MCF 10A (cell line): ENCODE measurements around the gene CABLES2. TPM values are rescaled to one million over a fixed set of nuclear protein-coding genes. Genes with fewer than 3 reads are reported as not detected.

Source experiments
- Bru-seq: library from RNA; stranded (reverse); fragments of 400-500 nt; gene quantifications from one replicate; lab custom pipeline; 2021; lab: Mats Ljungman, UMichigan
- BruChase-seq, 2 experiments: library from RNA; stranded (reverse); fragments of 400-500 nt; gene quantifications; one replicate each; lab custom pipeline; 2021; lab: Mats Ljungman, UMichigan
- BruUV-seq: library from RNA; stranded (reverse); fragments of 400-500 nt; replicated peaks from 2 replicates; lab custom pipeline; 2021; lab: Mats Ljungman, UMichigan
- CTCF ChIA-PET: fragments of 300-600 bp; sonication (Branson Sonifier 250); formaldehyde crosslinking; extraction: SDS; loops from one replicate; lab custom pipeline; 2021; ENCODE audit warnings: antibody characterized with exemption, inconsistent platforms; lab: Yijun Ruan, JAX
- POLR2A ChIA-PET: fragments of 300-600, 350-650 bp; sonication (Branson Sonifier 250); formaldehyde crosslinking; extraction: SDS; loops from one replicate; lab custom pipeline; 2020; ENCODE audit warnings: antibody characterized with exemption, inconsistent platforms; lab: Yijun Ruan, JAX
- DNase-seq: peaks from one replicate; pipeline ENCODE4 v3.0.0-alpha.2; 2018; ENCODE audit not compliant: unreplicated experiment
- H3K27ac Mint-ChIP-seq: one replicate; pipeline ENCODE4 v1.8.0; 2022; ENCODE audit warnings: mild to moderate bottlenecking, low read depth, mixed read lengths; ENCODE audit not compliant: unreplicated experiment
- H3K27me3 Mint-ChIP-seq: one replicate; pipeline ENCODE4 v1.8.0; 2022; ENCODE audit warnings: mixed read lengths; ENCODE audit not compliant: insufficient read depth, unreplicated experiment
- H3K36me3 Mint-ChIP-seq: one replicate; pipeline ENCODE4 v1.8.0; 2022; ENCODE audit warnings: mild to moderate bottlenecking, moderate library complexity, mixed read lengths; ENCODE audit not compliant: insufficient read depth, unreplicated experiment
- H3K4me1 Mint-ChIP-seq: one replicate; pipeline ENCODE4 v1.8.0; 2022; ENCODE audit warnings: mixed read lengths; ENCODE audit not compliant: insufficient read depth, unreplicated experiment
- H3K4me3 Mint-ChIP-seq: one replicate; pipeline ENCODE4 v1.8.0; 2022; ENCODE audit warnings: mild to moderate bottlenecking, moderate library complexity, mixed read lengths; ENCODE audit not compliant: unreplicated experiment
- H3K9me3 Mint-ChIP-seq: one replicate; pipeline ENCODE4 v1.8.0; 2022; ENCODE audit warnings: mixed read lengths; ENCODE audit not compliant: unreplicated experiment
- intact Hi-C: fragments of 100-400 bp; cut with micrococcal nuclease; formaldehyde crosslinking; loops from 2 replicates; pipeline ENCODE4 v1.14.1; 2022
- long read RNA-seq: library from polyadenylated mRNA; stranded (forward); transcript quantifications from one replicate; pipeline ENCODE4 v2.0.0, GENCODE V29; 2022
- total RNA-seq: library from RNA; stranded (reverse); gene quantifications from 2 replicates; pipeline ENCODE4 v1.2.3, GENCODE V29; 2022
- TF ChIP-seq, protein P1 (sequence below): fragments of 200-600 bp; IDR thresholded peaks from one replicate; pipeline ENCODE4 v1.8.0; 2022; ENCODE audit warnings: antibody characterized with exemption, mild to moderate bottlenecking; ENCODE audit not compliant: unreplicated experiment

The CABLES2 gene, protein sequence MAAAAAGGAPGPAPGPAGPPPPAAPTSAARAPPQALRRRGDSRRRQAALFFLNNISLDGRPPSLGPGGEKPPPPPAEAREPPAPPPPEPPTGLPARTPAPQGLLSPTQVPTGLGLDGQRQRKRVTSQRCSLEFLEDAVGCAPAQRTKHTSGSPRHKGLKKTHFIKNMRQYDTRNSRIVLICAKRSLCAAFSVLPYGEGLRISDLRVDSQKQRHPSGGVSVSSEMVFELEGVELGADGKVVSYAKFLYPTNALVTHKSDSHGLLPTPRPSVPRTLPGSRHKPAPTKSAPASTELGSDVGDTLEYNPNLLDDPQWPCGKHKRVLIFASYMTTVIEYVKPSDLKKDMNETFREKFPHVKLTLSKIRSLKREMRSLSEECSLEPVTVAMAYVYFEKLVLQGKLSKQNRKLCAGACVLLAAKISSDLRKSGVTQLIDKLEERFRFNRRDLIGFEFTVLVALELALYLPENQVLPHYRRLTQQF
- total RNA-seq, result 1.5 and 2.8 TPM in 2 replicates
- percentile 35 among the genes with signal in this experiment for Bru-seq, nascent RNA
- percentile 55 among the genes with signal in this experiment for BruChase-seq, experiment 1, labeled RNA remaining after a 6-hour chase
- percentile 44 among the genes with signal in this experiment for BruChase-seq, experiment 2, labeled RNA remaining after a 2-hour chase
- long read RNA-seq, transcript CABLES2-201 (10 exons, 3,785 nt), result major isoform, 5 of 8 reads
- long read RNA-seq, partial matches to known transcripts, result 2 of 8 reads
- long read RNA-seq, other reads (novel, unspliced or antisense), result 1 of 8 reads

DNA sequence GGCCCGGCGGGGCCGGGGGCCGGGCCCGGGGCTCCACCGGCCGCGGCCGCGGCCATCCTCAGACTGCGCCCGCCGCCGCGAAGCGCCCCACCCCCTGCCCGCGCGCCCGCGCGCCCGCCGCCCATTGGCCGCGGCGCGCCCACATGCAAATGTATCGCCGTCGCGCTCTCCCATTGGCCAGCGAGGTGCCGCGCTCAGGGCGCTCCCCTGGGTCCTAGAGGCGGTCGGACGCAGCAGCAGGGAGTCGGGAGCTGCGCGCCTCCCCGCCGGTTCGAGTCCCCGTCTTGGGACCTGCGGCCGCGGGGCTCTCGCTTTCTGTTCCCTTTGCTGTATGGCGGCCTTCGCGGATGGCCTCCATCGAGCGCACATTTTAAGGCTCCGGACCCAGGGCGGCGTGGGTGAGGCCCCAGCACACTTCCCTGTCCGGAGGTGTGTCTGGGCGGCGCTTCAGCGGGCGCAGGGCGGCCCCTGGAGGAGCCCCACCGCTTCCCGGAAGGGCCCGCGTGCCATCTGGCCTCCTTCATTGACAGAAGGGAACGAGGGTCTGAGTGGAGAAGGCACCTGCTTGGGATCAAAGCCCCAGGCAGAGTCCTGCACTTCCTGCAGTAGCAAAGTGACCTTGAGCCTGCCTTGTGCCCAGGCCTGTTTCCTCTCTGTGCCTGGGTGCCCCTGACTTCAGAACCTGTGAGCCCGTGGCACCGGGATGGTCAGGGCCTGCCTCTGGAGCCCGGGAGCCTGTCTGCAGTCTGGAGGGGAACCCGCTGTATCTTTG lies at the start of gene CABLES2:
CABLES2 (minus strand) TSS at position 65 of the 772 bp plus-strand sequence; CDS start at position 56, 9 bp downstream.
- H3K36me3 Mint-ChIP-seq, result no peaks in the 10 kb centered on the region
- peaks cover 17% of the 10 kb centered on the region for H3K4me1 Mint-ChIP-seq
- intact Hi-C loops, result no loop called here
- no TSS peak for BruUV-seq
- H3K27me3 Mint-ChIP-seq, result no peaks in the 10 kb centered on the region
- ChIA-PET CTCF (no interaction called here), POLR2A (interaction anchor here (0.6 to 1.0 kb wide), 5 partner anchors 16 to 235 kb away, joined by 3 to 4 read pairs (median 3); partner anchors contain the start of genes RBBP8NL and SLCO4A1)
- peak; percentile 94 for DNase-seq
- H3K4me3 Mint-ChIP-seq, result peak within 1 kb of the TSS; percentile 71
- no peaks in the 10 kb centered on the region for H3K9me3 Mint-ChIP-seq
- H3K27ac Mint-ChIP-seq, result no peak within 1 kb of the TSS
- TF ChIP-seq, protein P1, sequence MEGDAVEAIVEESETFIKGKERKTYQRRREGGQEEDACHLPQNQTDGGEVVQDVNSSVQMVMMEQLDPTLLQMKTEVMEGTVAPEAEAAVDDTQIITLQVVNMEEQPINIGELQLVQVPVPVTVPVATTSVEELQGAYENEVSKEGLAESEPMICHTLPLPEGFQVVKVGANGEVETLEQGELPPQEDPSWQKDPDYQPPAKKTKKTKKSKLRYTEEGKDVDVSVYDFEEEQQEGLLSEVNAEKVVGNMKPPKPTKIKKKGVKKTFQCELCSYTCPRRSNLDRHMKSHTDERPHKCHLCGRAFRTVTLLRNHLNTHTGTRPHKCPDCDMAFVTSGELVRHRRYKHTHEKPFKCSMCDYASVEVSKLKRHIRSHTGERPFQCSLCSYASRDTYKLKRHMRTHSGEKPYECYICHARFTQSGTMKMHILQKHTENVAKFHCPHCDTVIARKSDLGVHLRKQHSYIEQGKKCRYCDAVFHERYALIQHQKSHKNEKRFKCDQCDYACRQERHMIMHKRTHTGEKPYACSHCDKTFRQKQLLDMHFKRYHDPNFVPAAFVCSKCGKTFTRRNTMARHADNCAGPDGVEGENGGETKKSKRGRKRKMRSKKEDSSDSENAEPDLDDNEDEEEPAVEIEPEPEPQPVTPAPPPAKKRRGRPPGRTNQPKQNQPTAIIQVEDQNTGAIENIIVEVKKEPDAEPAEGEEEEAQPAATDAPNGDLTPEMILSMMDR, result peak; percentile 6

DNA sequence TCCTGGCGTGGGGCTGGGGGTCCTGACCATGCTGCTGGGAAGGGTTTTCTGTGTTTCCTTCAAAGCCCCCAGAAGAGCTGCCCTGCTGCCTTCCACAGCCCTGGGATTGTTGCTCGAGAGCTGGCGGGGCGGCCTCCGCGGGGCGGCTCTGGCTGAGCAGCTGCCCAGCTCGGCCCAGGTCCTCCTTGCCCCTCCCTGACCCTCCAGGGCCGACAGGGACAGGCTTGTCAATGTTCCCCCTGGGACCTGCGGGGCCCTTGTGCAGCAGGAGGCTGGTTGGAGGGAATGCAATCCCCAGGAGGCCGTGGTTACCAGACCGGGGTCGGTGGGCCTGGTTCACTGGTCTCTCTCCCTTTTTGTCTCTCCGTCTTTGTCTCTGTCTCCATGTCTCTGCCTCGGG lies 48.8 kb upstream of the CABLES2 start:
- intact Hi-C loops, result no loop called here
- TF ChIP-seq, protein P1, result no peak
- Mint-ChIP-seq H3K36me3 (no peaks in the 10 kb centered on the region), H3K4me3 (no peak overlapping the region), H3K27ac (no peak overlapping the region), H3K4me1 (no peaks in the 10 kb centered on the region), H3K9me3 (no peaks in the 10 kb centered on the region), H3K27me3 (peaks cover 33% of the 10 kb centered on the region)
- ChIA-PET CTCF (interaction anchor here (1.0 kb wide), 1 partner anchor 44 kb away, joined by 3 read pairs; no protein-coding TSS in a partner anchor), POLR2A (no interaction called here)
- DNase-seq, result no peak
- no TSS peak for BruUV-seq

DNA sequence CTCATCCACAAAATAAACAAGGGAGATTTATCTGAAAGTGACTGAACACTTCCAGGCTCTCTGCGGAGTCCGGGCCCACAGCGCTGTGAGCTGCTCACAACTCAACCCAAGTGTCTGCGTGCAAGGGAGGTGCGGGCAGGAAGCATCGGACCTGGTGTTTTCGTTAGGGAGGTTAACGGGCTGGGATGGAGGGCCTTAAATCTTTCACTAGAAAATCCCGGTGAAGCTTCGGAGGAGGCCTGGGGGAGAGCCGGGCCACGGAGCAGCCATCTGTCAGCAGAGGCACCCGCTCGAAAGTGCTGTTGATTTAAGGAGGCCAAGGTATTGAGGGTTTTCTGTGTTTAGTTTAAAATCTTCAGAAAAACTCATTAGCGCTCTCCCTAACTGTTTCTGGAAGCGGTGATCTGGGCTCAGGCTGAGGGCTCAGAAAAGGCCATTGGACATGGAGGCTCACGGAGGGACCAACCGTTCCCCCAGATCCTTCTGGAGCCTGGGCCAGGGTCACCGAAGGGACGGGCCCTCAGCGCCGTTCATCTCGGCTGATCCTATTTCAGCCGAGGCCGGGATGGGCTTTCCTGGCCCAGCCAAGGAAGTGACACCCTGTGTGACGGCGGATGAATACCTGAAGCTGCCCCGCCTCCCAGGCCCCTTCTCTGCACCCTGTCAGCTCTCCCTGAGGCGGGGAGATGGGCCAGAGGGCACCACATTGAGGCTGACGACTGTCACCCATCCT lies 48.0 kb upstream of the CABLES2 start:
- Mint-ChIP-seq H3K4me3 (no peak overlapping the region), H3K27ac (no peak overlapping the region), H3K27me3 (peaks cover 33% of the 10 kb centered on the region), H3K4me1 (no peaks in the 10 kb centered on the region), H3K9me3 (no peaks in the 10 kb centered on the region), H3K36me3 (no peaks in the 10 kb centered on the region)
- ChIA-PET POLR2A (interaction anchor here (1.6 kb wide), 1 partner anchor 11 kb away, joined by 4 read pairs; no protein-coding TSS in a partner anchor), CTCF (interaction anchor here (0.5 to 1.0 kb wide), 2 partner anchors 45 to 1782 kb away, joined by 3 read pairs; no protein-coding TSS in a partner anchor)
- BruUV-seq, result no TSS peak
- intact Hi-C loops, result no loop called here
- DNase-seq, result no peak
- TF ChIP-seq, protein P1, result no peak
